ENCODE results near the gene RAB1A. TPM values are rescaled to one million over a fixed set of nuclear protein-coding genes. Genes with fewer than 3 reads are reported as not detected.

RAB1A gene
- total and polyA plus RNA-seq, 2 of the 13 experiments (the other 11 are each of a cell fraction or from before 2014, with no cell fraction given) = 206 to 226 TPM

DNA sequence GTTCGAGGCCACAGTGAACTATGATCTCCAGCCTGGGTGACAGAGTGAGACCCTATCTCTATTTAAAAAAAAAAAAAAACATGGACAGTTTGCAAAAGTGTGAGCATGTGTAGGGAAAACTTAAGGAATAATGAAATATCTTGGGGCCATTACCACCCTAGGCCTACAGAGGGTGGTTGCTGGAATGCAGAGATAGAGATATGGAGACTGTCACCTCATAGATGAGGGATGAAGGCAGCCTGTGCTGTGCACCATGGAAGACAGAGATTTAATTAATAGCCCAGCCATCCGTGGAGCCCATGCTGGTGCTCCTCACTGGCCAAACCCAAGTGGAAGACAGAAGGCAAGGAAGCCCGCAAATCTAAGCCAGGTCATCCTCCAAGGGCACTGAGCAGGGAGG, 90.3 kb downstream of the RAB1A start:
- POLR2A ChIA-PET = interaction anchor here (1.3 kb wide), 1 partner anchor 122 kb away, joined by 5 read pairs; no protein-coding TSS in a partner anchor
- intact Hi-C loops (cut with micrococcal nuclease; ENCODE audit: unreplicated experiment) (loop anchor here (1.0 to 5.0 kb wide), 2 partner anchors 47 to 122 kb away; no protein-coding TSS in a partner anchor), in situ Hi-C loops (cut with HindIII; ENCODE audit: extremely low pct_ligation_motif_present, low pct_unique_long_range_greater_than_20kb) (loop anchor here (5.0 kb wide), 1 partner anchor 122 kb away; no protein-coding TSS in a partner anchor)
- Histone ChIP-seq H2AFZ (ENCODE audit: low read length) (no peak overlapping the region), H4K20me1 (ENCODE audit: insufficient read depth, low read length) (no peaks in the 10 kb centered on the region), H3K4me3 (replicated peaks in 1 of 3; ENCODE audit: insufficient read depth in 1 of 3, low read depth in 2 of 3, low read length in 3 of 3) (no peak overlapping the region), H3K79me2 (ENCODE audit: insufficient read depth, low read length) (no peaks in the 10 kb centered on the region), H3K4me2 (ENCODE audit: low read depth, low read length) (no peak overlapping the region), H3K4me1 (ENCODE audit: insufficient read depth, low read length) (peaks cover 13% of the 10 kb centered on the region), H3K27ac (ENCODE audit: extremely low read length, insufficient read depth, low read length) (no peak overlapping the region), H3K27me3 (ENCODE audit: control insufficient read depth in 1 of 2, insufficient read depth in 2 of 2, low read length in 2 of 2) (no peaks in the 10 kb centered on the region), H3K9me3 (ENCODE audit: low read length) (no peaks in the 10 kb centered on the region), H3K36me3 (replicated peaks in 1 of 2; ENCODE audit: control insufficient read depth in 1 of 2, insufficient read depth in 2 of 2, low read length in 2 of 2) (peaks cover 2 to 14% of the 10 kb centered on the region in 2 experiments; a peak in 1 of 5 replicates), H3K9ac (ENCODE audit: insufficient read depth, low read depth, low read length) (no peak overlapping the region)
- TF ChIP-seq NFE2L1 (CRISPR knock-in tag; IDR thresholded peaks at IDR 0.05; ENCODE audit: borderline replicate concordance) (no peak), CBX1 (IDR thresholded peaks at IDR 0.05; ENCODE audit: low read depth) (no peak), ZNF136 (CRISPR knock-in tag; IDR thresholded peaks at IDR 0.05; ENCODE audit: low read depth) (no peak), EED (CRISPR knock-in tag; IDR thresholded peaks at IDR 0.05) (no peak), ZNF530 (CRISPR knock-in tag; IDR thresholded peaks at IDR 0.05; ENCODE audit: low read depth) (no peak)
- TF ChIP-seq, protein P1, sequence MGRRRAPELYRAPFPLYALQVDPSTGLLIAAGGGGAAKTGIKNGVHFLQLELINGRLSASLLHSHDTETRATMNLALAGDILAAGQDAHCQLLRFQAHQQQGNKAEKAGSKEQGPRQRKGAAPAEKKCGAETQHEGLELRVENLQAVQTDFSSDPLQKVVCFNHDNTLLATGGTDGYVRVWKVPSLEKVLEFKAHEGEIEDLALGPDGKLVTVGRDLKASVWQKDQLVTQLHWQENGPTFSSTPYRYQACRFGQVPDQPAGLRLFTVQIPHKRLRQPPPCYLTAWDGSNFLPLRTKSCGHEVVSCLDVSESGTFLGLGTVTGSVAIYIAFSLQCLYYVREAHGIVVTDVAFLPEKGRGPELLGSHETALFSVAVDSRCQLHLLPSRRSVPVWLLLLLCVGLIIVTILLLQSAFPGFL (CRISPR knock-in tag; IDR thresholded peaks at IDR 0.05) = no peak
- CTCF ChIA-PET (ENCODE audit: low intra/inter-chr PET ratio, low total read pairs) = interaction anchor here (0.7 to 3.5 kb wide), 4 partner anchors 117 to 166 kb away, joined by 3 to 65 read pairs (median 4); no protein-coding TSS in a partner anchor
- WGBS (ENCODE audit: low lambda C conversion rate) = 86% methylated on average over 3 of the region's 3 CpGs
- ATAC-seq (peak; percentile 27; the same call in 1 of the 3 replicates), FAIRE-seq (no peak), DNase-seq (ENCODE audit: low spot score) (no peak)
- no TSS peak for BruUV-seq (replicated peaks)

DNA sequence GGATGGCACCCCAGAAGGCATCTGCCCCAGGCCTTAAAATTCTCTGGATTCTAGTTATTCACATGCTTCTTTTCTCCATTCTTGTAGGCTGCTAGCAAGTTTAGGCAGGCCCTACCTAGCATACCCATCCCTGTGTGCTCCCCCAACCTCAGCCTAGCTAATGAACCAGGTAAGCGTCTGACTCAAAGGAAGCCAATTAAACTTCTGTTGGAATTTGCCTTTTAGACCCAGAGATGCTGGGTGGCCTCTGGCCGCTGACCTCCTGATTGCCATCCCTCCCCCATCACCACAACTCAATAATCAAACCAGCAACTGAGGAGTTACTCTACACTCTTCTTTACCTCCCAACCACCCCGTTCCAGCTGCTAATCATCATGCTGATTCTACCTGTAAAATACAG, 92.7 kb downstream of the RAB1A start:
- intact Hi-C loops (cut with micrococcal nuclease; ENCODE audit: unreplicated experiment) = no loop called here
- no TSS peak for BruUV-seq (replicated peaks)
- H3K36me3 ChIP-seq (replicated peaks in 1 of 2; ENCODE audit: control insufficient read depth in 1 of 2, insufficient read depth in 2 of 2, low read length in 2 of 2) = peaks cover 2 to 6% of the 10 kb centered on the region in 2 experiments; a peak in 1 of 5 replicates
- no peak overlapping the region for H2AFZ ChIP-seq (ENCODE audit: low read length)
- CTCF ChIA-PET (ENCODE audit: low intra/inter-chr PET ratio, low total read pairs) = no interaction called here
- no peaks in the 10 kb centered on the region for H3K27me3 ChIP-seq (ENCODE audit: control insufficient read depth in 1 of 2, insufficient read depth in 2 of 2, low read length in 2 of 2)
- POLR2A ChIA-PET = no interaction called here
- H4K20me1 ChIP-seq (ENCODE audit: insufficient read depth, low read length) = no peaks in the 10 kb centered on the region
- no peak overlapping the region for H3K9ac ChIP-seq (ENCODE audit: insufficient read depth, low read depth, low read length)
- H3K79me2 ChIP-seq (ENCODE audit: insufficient read depth, low read length) = no peaks in the 10 kb centered on the region
- ATAC-seq = no peak
- H3K4me3 ChIP-seq (replicated peaks in 1 of 3; ENCODE audit: insufficient read depth in 1 of 3, low read depth in 2 of 3, low read length in 3 of 3) = no peak overlapping the region
- 96% methylated on average over 3 of the region's 3 CpGs for WGBS (ENCODE audit: low lambda C conversion rate)
- H3K4me1 ChIP-seq (ENCODE audit: insufficient read depth, low read length) = peaks cover 18% of the 10 kb centered on the region
- no peak overlapping the region for H3K4me2 ChIP-seq (ENCODE audit: low read depth, low read length)
- no peaks in the 10 kb centered on the region for H3K9me3 ChIP-seq (ENCODE audit: low read length)
- DNase-seq (ENCODE audit: low spot score) = no peak
- no peak overlapping the region for H3K27ac ChIP-seq (ENCODE audit: extremely low read length, insufficient read depth, low read length)
- FAIRE-seq = no peak
- in situ Hi-C loops (cut with HindIII; ENCODE audit: extremely low pct_ligation_motif_present, low pct_unique_long_range_greater_than_20kb) = no loop called here
- TF ChIP-seq ATRX (CRISPR knock-in tag; IDR thresholded peaks at IDR 0.05; ENCODE audit: borderline replicate concordance) = no peak
- TF ChIP-seq GFI1 (CRISPR knock-in tag; IDR thresholded peaks at IDR 0.05; ENCODE audit: borderline replicate concordance) = no peak
- no peak for TF ChIP-seq ZNF460 (CRISPR knock-in tag; IDR thresholded peaks at IDR 0.05; ENCODE audit: borderline replicate concordance)
- TF ChIP-seq, protein P2, sequence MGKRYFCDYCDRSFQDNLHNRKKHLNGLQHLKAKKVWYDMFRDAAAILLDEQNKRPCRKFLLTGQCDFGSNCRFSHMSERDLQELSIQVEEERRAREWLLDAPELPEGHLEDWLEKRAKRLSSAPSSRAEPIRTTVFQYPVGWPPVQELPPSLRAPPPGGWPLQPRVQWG (CRISPR knock-in tag; IDR thresholded peaks at IDR 0.05; ENCODE audit: borderline replicate concordance, low read depth) = no peak
- TF ChIP-seq ZBTB21 (CRISPR knock-in tag; IDR thresholded peaks at IDR 0.05) = no peak
- TF ChIP-seq, protein P3, sequence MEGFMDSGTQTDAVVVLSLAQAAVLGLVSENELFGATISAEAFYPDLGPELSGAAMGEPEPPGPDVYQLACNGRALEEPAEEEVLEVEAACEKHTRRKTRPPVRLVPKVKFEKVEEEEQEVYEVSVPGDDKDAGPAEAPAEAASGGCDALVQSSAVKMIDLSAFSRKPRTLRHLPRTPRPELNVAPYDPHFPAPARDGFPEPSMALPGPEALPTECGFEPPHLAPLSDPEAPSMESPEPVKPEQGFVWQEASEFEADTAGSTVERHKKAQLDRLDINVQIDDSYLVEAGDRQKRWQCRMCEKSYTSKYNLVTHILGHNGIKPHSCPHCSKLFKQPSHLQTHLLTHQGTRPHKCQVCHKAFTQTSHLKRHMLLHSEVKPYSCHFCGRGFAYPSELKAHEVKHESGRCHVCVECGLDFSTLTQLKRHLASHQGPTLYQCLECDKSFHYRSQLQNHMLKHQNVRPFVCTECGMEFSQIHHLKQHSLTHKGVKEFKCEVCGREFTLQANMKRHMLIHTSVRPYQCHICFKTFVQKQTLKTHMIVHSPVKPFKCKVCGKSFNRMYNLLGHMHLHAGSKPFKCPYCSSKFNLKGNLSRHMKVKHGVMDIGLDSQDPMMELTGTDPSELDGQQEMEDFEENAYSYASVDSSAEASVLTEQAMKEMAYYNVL (CRISPR knock-in tag; IDR thresholded peaks at IDR 0.05; ENCODE audit: borderline replicate concordance) = no peak
- no peak for TF ChIP-seq ZSCAN22 (CRISPR knock-in tag; IDR thresholded peaks at IDR 0.05)
- TF ChIP-seq ESRRA (CRISPR knock-in tag; IDR thresholded peaks at IDR 0.05; ENCODE audit: low read depth) = no peak
- TF ChIP-seq ZNF446 (CRISPR knock-in tag; IDR thresholded peaks at IDR 0.05) = no peak
- no peak for TF ChIP-seq NPAS2 (CRISPR knock-in tag; IDR thresholded peaks at IDR 0.05; ENCODE audit: borderline replicate concordance)
